HEK293 (cell line): ENCODE measurements around the gene ARID1A.

Experiments used
- CTCF ChIA-PET: fragments of 350-600 bp; formaldehyde crosslinking; extraction: SDS; loops from one replicate; lab custom pipeline; 2021; ENCODE audit warnings: antibody characterized with exemption; lab: Yijun Ruan, JAX
- POLR2A ChIA-PET: fragments of 300-600 bp; formaldehyde crosslinking; extraction: SDS; loops from one replicate; lab custom pipeline; 2020; ENCODE audit warnings: antibody characterized with exemption, inconsistent platforms; lab: Yijun Ruan, JAX
- H3K27ac ChIP-seq: fragments of 200-500 bp; sonication (Bioruptor generic); 2 replicates; pipeline ENCODE4 v1.5.1; 2014; ENCODE audit warnings: low read depth, low read length, control low read depth, inconsistent platforms; ENCODE audit errors: extremely low read depth
- H3K36me3 ChIP-seq, 2 experiments: fragments of 200-500 bp in 1 of 2; sonication (Bioruptor generic) in 1 of 2; 1 replicate in 1 of 2; 2 replicates in 1 of 2; pipeline ENCODE4 v1.5.1; 2014 to 2017; ENCODE audit warnings: inconsistent platforms in 2 of 2, low read length in 2 of 2; ENCODE audit not compliant: control insufficient read depth in 2 of 2, insufficient read depth in 1 of 2
- H3K4me1 ChIP-seq: fragments of 200-500 bp; sonication (Bioruptor generic); 2 replicates; pipeline ENCODE4 v1.5.1; 2014; ENCODE audit warnings: mild to moderate bottlenecking, low read length, inconsistent platforms; ENCODE audit not compliant: control insufficient read depth, insufficient read depth
- H3K4me3 ChIP-seq: 2 replicates; pipeline ENCODE4 v1.5.1; 2011; ENCODE audit warnings: low read depth, mild to moderate bottlenecking, control low read depth, low read length, moderate library complexity
- H3K9me3 ChIP-seq: fragments of 200-500 bp; sonication (Bioruptor generic); 2 replicates; pipeline ENCODE4 v1.5.1; 2014; ENCODE audit warnings: low read depth, low read length, inconsistent platforms; ENCODE audit not compliant: control insufficient read depth, insufficient read depth
- FEZF1 ChIP-seq: fragments of 450-650 bp; formaldehyde crosslinking; IDR thresholded peaks from 2 replicates; pipeline ENCODE4 v1.5.1; 2016; ENCODE audit warnings: missing biosample characterization, missing genetic modification characterization
- GLI2 ChIP-seq: fragments of 450-650 bp; formaldehyde crosslinking; IDR thresholded peaks from 2 replicates; pipeline ENCODE4; 2017; ENCODE audit warnings: missing biosample characterization, missing genetic modification characterization, low read depth, borderline replicate concordance
- HOXA7 ChIP-seq: sonication (generic); formaldehyde crosslinking; IDR thresholded peaks from 2 replicates; pipeline ENCODE4 v1.8.1; 2022; ENCODE audit warnings: missing genetic modification reagents, borderline replicate concordance
- INSM2 ChIP-seq: fragments of 450-650 bp; formaldehyde crosslinking; IDR thresholded peaks from 2 replicates; pipeline ENCODE4 v1.5.1; 2016; ENCODE audit warnings: missing biosample characterization, missing genetic modification characterization
- KLF1 ChIP-seq: fragments of 450-650 bp; formaldehyde crosslinking; IDR thresholded peaks from 2 replicates; pipeline ENCODE4 v1.5.1; 2016; ENCODE audit warnings: missing biosample characterization, missing genetic modification characterization
- KLF10 ChIP-seq: fragments of 450-650 bp; IDR thresholded peaks from 2 replicates; pipeline ENCODE4 v1.5.1; 2018; ENCODE audit warnings: missing biosample characterization, mild to moderate bottlenecking, missing genetic modification characterization
- PRDM1 ChIP-seq: fragments of 450-650 bp; formaldehyde crosslinking; IDR thresholded peaks from 2 replicates; pipeline ENCODE4; 2016; ENCODE audit warnings: missing biosample characterization, missing genetic modification characterization
- SETDB1 ChIP-seq: IDR thresholded peaks from one replicate; pipeline ENCODE4 v1.6.1; 2017; ENCODE audit warnings: mild to moderate bottlenecking, low read length, moderate library complexity, mixed read lengths; ENCODE audit not compliant: insufficient read length
- ZBTB11 ChIP-seq: fragments of 450-650 bp; formaldehyde crosslinking; conservative IDR thresholded peaks from 2 replicates; pipeline ENCODE4 v1.5.1; 2016; ENCODE audit warnings: low read depth, missing biosample characterization, missing genetic modification characterization
- ZBTB44 ChIP-seq: fragments of 450-650 bp; IDR thresholded peaks from 2 replicates; pipeline ENCODE4 v1.5.1; 2018; ENCODE audit warnings: missing biosample characterization, mild to moderate bottlenecking, missing genetic modification characterization
- ZNF114 ChIP-seq: fragments of 450-650 bp; formaldehyde crosslinking; IDR thresholded peaks from 2 replicates; pipeline ENCODE4 v1.5.0; 2017; ENCODE audit warnings: missing biosample characterization, missing genetic modification characterization
- ZNF138 ChIP-seq: fragments of 450-650 bp; formaldehyde crosslinking; IDR thresholded peaks from 2 replicates; pipeline ENCODE4 v1.5.1; 2016; ENCODE audit warnings: missing biosample characterization, missing genetic modification characterization, borderline replicate concordance
- ZNF146 ChIP-seq: fragments of 450-650 bp; formaldehyde crosslinking; IDR thresholded peaks from 2 replicates; pipeline ENCODE4 v1.5.1; 2016; ENCODE audit warnings: missing biosample characterization, missing genetic modification characterization
- ZNF157 ChIP-seq: fragments of 450-650 bp; formaldehyde crosslinking; IDR thresholded peaks from 2 replicates; pipeline ENCODE4 v1.5.1; 2016; ENCODE audit warnings: missing biosample characterization, missing genetic modification characterization
- ZNF335 ChIP-seq: fragments of 450-650 bp; formaldehyde crosslinking; conservative IDR thresholded peaks from 2 replicates; pipeline ENCODE4 v1.5.1; 2016; ENCODE audit warnings: missing biosample characterization, missing genetic modification characterization
- ZNF341 ChIP-seq: fragments of 450-650 bp; formaldehyde crosslinking; IDR thresholded peaks from 2 replicates; pipeline ENCODE4; 2016; ENCODE audit warnings: low read depth, missing biosample characterization, missing genetic modification characterization
- ZNF366 ChIP-seq: fragments of 450-650 bp; formaldehyde crosslinking; conservative IDR thresholded peaks from 2 replicates; pipeline ENCODE4 v1.5.1; 2016; ENCODE audit warnings: missing biosample characterization, missing genetic modification characterization
- ZNF473 ChIP-seq: fragments of 450-650 bp; formaldehyde crosslinking; IDR thresholded peaks from 2 replicates; pipeline ENCODE4 v1.5.1; 2017; ENCODE audit warnings: missing biosample characterization, missing genetic modification characterization
- ZNF518A ChIP-seq: fragments of 450-650 bp; formaldehyde crosslinking; conservative IDR thresholded peaks from 2 replicates; pipeline ENCODE4 v1.5.1; 2016; ENCODE audit warnings: low read depth, missing biosample characterization, missing genetic modification characterization
- ZNF677 ChIP-seq: fragments of 450-650 bp; IDR thresholded peaks from 2 replicates; pipeline ENCODE4 v1.5.0; 2018; ENCODE audit warnings: missing biosample characterization, mild to moderate bottlenecking, missing genetic modification characterization, moderate library complexity
- ZSCAN23 ChIP-seq: fragments of 450-650 bp; formaldehyde crosslinking; IDR thresholded peaks from 2 replicates; pipeline ENCODE4 v1.5.1; 2016; ENCODE audit warnings: missing biosample characterization, missing genetic modification characterization

ARID1A gene

GRCh38 chr1:26705788-26706311 is 10.0 kb downstream of the ARID1A start (continued):
- peak; percentile 15; the same call in 1 of the 2 replicates for TF ChIP-seq KLF1 (tag by site-specific recombination)
- TF ChIP-seq ZNF677 (tag by site-specific recombination): no peak
- no peak for TF ChIP-seq ZBTB11
- peak; percentile 70; the same call in 1 of the 2 replicates for TF ChIP-seq GLI2 (tag by site-specific recombination)

- no peak overlapping the region for H3K4me3 ChIP-seq
- H3K27ac ChIP-seq: 0 out of 2 replicates have a peak overlapping the region, but pooled peaks have one; percentile 1
- H3K9me3 ChIP-seq: no peaks in the 10 kb centered on the region
- ChIA-PET POLR2A (interaction anchor here (0.6 to 1.3 kb wide), 7 partner anchors 9 to 159 kb away, joined by 3 to 9 read pairs (median 3); partner anchors contain the start of gene PIGV), CTCF (interaction anchor here (0.6 to 1.1 kb wide), 5 partner anchors 14 to 82 kb away, joined by 3 to 4 read pairs (median 3); no protein-coding TSS in a partner anchor)
- peaks cover 9 to 33% of the 10 kb centered on the region in 2 experiments; a peak in 2 of 3 replicates for H3K36me3 ChIP-seq
- TF ChIP-seq ZSCAN23 (tag by site-specific recombination): no peak
- no peak for TF ChIP-seq ZNF341 (tag by site-specific recombination)
- TF ChIP-seq INSM2 (tag by site-specific recombination): no peak
- TF ChIP-seq ZNF146 (tag by site-specific recombination): no peak
- no peak for TF ChIP-seq ZNF473 (tag by site-specific recombination)
- TF ChIP-seq SETDB1: no peak
- TF ChIP-seq KLF10 (tag by site-specific recombination): no peak
- no peak for TF ChIP-seq ZNF138 (tag by site-specific recombination)
- no peak for TF ChIP-seq ZBTB44 (tag by site-specific recombination)
- no peak for TF ChIP-seq ZNF157 (tag by site-specific recombination)
- TF ChIP-seq FEZF1 (tag by site-specific recombination): peak; percentile 84
- TF ChIP-seq PRDM1: peak; percentile 30; the same call in 1 of the 2 replicates
- peaks cover 33% of the 10 kb centered on the region for H3K4me1 ChIP-seq
Measured at GRCh38 chr1:26706315-26706714, 10.5 kb downstream of the ARID1A start.

- Histone ChIP-seq H3K4me1 (peaks cover 10% of the 10 kb centered on the region), H3K27ac (no peak overlapping the region), H3K4me3 (no peak overlapping the region), H3K9me3 (no peaks in the 10 kb centered on the region), H3K36me3 (peaks cover 12 to 42% of the 10 kb centered on the region in 2 experiments; a peak in 2 of 3 replicates)
- ChIA-PET CTCF (no interaction called here), POLR2A (no interaction called here)
- TF ChIP-seq ZNF335 (tag by site-specific recombination): no peak
- TF ChIP-seq HOXA7: no peak
- TF ChIP-seq ZNF114 (tag by site-specific recombination): no peak
- TF ChIP-seq ZNF366 (tag by site-specific recombination): no peak
- TF ChIP-seq ZNF518A (tag by site-specific recombination): no peak
Measured at GRCh38 chr1:26710811-26711210, 15.0 kb downstream of the ARID1A start.
